ENCODE data around the gene RBM6.

Gene RBM6

GRCh38 chr3:50001511-50001910 is 61.6 kb downstream of the RBM6 start:
- no peak for DNase-seq (ENCODE audit: low read depth)
- H3K4me3 ChIP-seq (ENCODE audit: low read depth, low read length): no peak overlapping the region
- TF ChIP-seq CTCF (IDR thresholded peaks at IDR 0.05; ENCODE audit: low read depth, low read length, missing control alignments): no peak
- in situ Hi-C loops (cut with HindIII; ENCODE audit: low sequenced_read_pairs): no loop called here

DNA sequence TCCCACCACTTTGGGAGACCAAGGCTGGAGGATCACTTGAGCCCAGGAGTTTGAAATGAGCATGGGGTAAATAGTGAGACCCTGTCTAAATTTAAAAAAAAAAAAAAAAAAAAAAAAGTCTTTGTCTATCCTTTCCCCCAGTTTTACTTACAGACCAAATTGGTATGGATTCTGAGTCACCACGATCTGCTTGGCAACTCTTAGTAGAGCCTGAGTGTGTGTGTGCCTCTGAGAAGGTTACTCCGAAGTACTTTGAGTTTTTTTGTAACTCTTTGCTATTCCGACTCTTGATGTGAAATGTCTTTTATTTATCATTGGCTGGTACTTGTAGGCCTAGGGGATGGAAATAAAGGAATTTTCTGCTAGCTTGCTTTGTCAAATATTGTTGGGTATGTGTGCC is 63.3 kb downstream of the RBM6 start:
- no peak overlapping the region for H3K4me3 ChIP-seq (ENCODE audit: low read depth, low read length)
- in situ Hi-C loops (cut with HindIII; ENCODE audit: low sequenced_read_pairs): no loop called here
- no peak for TF ChIP-seq CTCF (IDR thresholded peaks at IDR 0.05; ENCODE audit: low read depth, low read length, missing control alignments)
- DNase-seq (ENCODE audit: low read depth): no peak

DNA sequence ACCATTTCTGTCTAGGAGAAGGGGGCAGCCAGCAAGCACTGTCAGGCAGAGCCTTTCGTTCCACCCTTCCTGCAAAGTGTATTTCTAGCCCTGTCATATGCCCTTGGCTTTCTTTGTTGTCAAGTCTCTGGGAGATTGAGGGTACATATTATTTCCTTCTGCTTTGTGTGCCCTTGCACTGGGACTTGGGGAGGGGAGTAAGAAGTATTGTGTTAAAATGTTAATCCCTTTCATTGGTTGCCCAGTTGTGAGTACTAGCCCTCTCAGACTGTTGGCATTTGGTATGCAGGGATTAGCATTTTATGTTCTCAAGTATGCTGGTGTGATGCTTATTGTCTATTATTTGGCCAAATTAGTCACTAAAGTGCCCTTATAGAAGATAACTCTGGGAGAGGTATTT is 63.9 kb downstream of the RBM6 start:
- no peak for TF ChIP-seq CTCF (IDR thresholded peaks at IDR 0.05; ENCODE audit: low read depth, low read length, missing control alignments)
- no peak overlapping the region for H3K4me3 ChIP-seq (ENCODE audit: low read depth, low read length)
- in situ Hi-C loops (cut with HindIII; ENCODE audit: low sequenced_read_pairs): no loop called here
- no peak for DNase-seq (ENCODE audit: low read depth)

GRCh38 chr3:50008931-50009330 is 69.0 kb downstream of the RBM6 start:
- H3K4me3 ChIP-seq (ENCODE audit: low read depth, low read length): no peak overlapping the region
- in situ Hi-C loops (cut with HindIII; ENCODE audit: low sequenced_read_pairs): no loop called here
- TF ChIP-seq CTCF (IDR thresholded peaks at IDR 0.05; ENCODE audit: low read depth, low read length, missing control alignments): no peak
- no peak for DNase-seq (ENCODE audit: low read depth)

DNA sequence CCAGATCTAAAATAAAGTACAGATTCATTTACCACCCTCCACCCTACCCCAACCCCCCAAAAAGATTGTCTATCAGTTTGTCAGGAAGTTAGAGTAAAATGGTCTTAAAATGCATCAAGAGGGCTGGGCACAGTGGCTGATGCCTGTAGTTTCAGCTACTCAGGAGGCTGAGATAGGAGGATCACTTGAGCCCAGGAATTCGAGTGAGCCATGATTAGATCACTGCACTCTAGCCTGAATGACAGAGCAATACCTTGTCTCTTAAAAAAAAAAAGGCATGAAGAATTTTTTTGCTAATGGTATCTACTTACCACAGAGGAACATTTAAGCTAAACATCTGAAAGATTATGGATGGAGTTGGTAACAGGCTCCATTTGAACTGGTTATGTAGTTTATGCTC is 71.0 kb downstream of the RBM6 start:
- in situ Hi-C loops (cut with HindIII; ENCODE audit: low sequenced_read_pairs): loop anchor here (5.0 kb wide), 2 partner anchors 36 to 44 kb away; no protein-coding TSS in a partner anchor
- H3K4me3 ChIP-seq (ENCODE audit: low read depth, low read length): no peak overlapping the region
- TF ChIP-seq CTCF (IDR thresholded peaks at IDR 0.05; ENCODE audit: low read depth, low read length, missing control alignments): no peak
- no peak for DNase-seq (ENCODE audit: low read depth)

- DNase-seq (ENCODE audit: low read depth): no peak
- in situ Hi-C loops (cut with HindIII; ENCODE audit: low sequenced_read_pairs): no loop called here
Measured at GRCh38 chr3:50015918-50016317, 76.0 kb downstream of the RBM6 start.

More at GRCh38 chr3:50015918-50016317, 76.0 kb downstream of the RBM6 start:
- no peak for TF ChIP-seq CTCF (IDR thresholded peaks at IDR 0.05; ENCODE audit: low read depth, low read length, missing control alignments)
- H3K4me3 ChIP-seq (ENCODE audit: low read depth, low read length): no peak overlapping the region

Measured in astrocyte of the cerebellum (primary cell).